ENCODE measurements around the gene CHTF18. TPM values are rescaled to one million over a fixed set of nuclear protein-coding genes. Genes with fewer than 3 reads are reported as not detected.

CHTF18 gene
- 5.4 TPM for total RNA-seq (2013)
- polyA plus RNA-seq (10 to 100 TPM in 1 of 3 donors, 1 to 10 TPM in 1, under 1 TPM in 1; 0.57 to 13.8 (median 2.2) TPM), polyA minus RNA-seq (2.8 and 4.5 TPM in 2 replicates), total RNA-seq (1.7 to 5.7 (median 4.8) reads per million in 11 experiments)

GRCh38 chr16:788399-789126, at the start of gene CHTF18:
TSS of gene CHTF18 (plus strand) at chr16:788620. CDS start at chr16:788685, 65 bp downstream.
- DNase-seq, result peak; percentile 88 to 93 (median 92)
- Histone ChIP-seq H3K27ac (ENCODE audit: low read depth in 1 of 2, low read length in 2 of 2) (peak within 1 kb of the TSS in 1 of 2 donors; percentile 76), H3K4me3 (replicated peaks in 1 of 3; ENCODE audit: low read depth in 2 of 3, low read length in 3 of 3) (peak within 1 kb of the TSS; percentile 90 to 92 (median 92)), H3K79me2 (ENCODE audit: insufficient read depth, low read length) (peaks cover 24% of the 10 kb centered on the region), H4K20me1 (ENCODE audit: insufficient read depth, low read length) (peaks cover 38% of the 10 kb centered on the region), H3K9me3 (replicated peaks in 1 of 2; ENCODE audit: control insufficient read depth in 1 of 2, insufficient read depth in 1 of 2, low read length in 2 of 2) (no peaks in the 10 kb centered on the region), H3K4me1 (ENCODE audit: control insufficient read depth in 1 of 2, insufficient read depth in 2 of 2, low read length in 2 of 2) (peaks cover 20 to 32% of the 10 kb centered on the region in 2 donors), H2AFZ (ENCODE audit: insufficient read depth, low read depth, low read length, poor library complexity, severe bottlenecking) (peak within 1 kb of the TSS; percentile 89), H3K27me3 (ENCODE audit: control insufficient read depth in 2 of 2, insufficient read depth in 2 of 2, low read length in 2 of 2) (no peaks in the 10 kb centered on the region), H3K9ac (ENCODE audit: insufficient read depth, low read length, poor library complexity, severe bottlenecking) (peak within 1 kb of the TSS; percentile 88), H3K4me2 (replicated peaks; ENCODE audit: extremely low read depth, low read length, poor library complexity, severe bottlenecking) (peak within 1 kb of the TSS; percentile 91), H3K36me3 (replicated peaks in 1 of 2; ENCODE audit: control insufficient read depth in 1 of 2, insufficient read depth in 2 of 2, low read length in 2 of 2) (peaks cover 10 to 13% of the 10 kb centered on the region in 2 donors)
- Mint-ChIP-seq H3K27ac (peak within 1 kb of the TSS; percentile 24 to 90 (median 57)), H3K4me3 (peak within 1 kb of the TSS; percentile 81 to 90), H3K9me3 (peaks cover 0 to 3% (median 0%) of the 10 kb centered on the region in 7 donors), H3K36me3 (peaks cover 19 to 26% of the 10 kb centered on the region in 2 donors), H3K4me1 (peaks cover 15% of the 10 kb centered on the region), H3K27me3 (ENCODE audit: low read depth in 3 of 3) (no peaks in the 10 kb centered on the region)
- no peak for TF ChIP-seq CTCF (IDR thresholded peaks at IDR 0.05)
- WGBS (ENCODE audit: insufficient coverage), result under 1% methylated on average over 90 of the region's 97 CpGs
- intact Hi-C loops (cut with micrococcal nuclease), result loop anchor here in 1 of 2 donors (2.0 kb wide), 1 partner anchor 18 kb away; no protein-coding TSS in a partner anchor

GRCh38 chr16:739560-740458, 48.6 kb upstream of the CHTF18 start:
- no peaks in the 10 kb centered on the region for H3K9me3 Mint-ChIP-seq
- H3K36me3 Mint-ChIP-seq, result peaks cover 32 to 48% of the 10 kb centered on the region in 2 donors
- Histone ChIP-seq H3K4me3 (replicated peaks in 1 of 3; ENCODE audit: low read depth in 2 of 3, low read length in 3 of 3) (peak overlapping the region; percentile 84 to 96 (median 90)), H3K27me3 (ENCODE audit: control insufficient read depth in 2 of 2, insufficient read depth in 2 of 2, low read length in 2 of 2) (no peaks in the 10 kb centered on the region), H2AFZ (ENCODE audit: insufficient read depth, low read depth, low read length, poor library complexity, severe bottlenecking) (peak overlapping the region; percentile 91), H3K9ac (ENCODE audit: insufficient read depth, low read length, poor library complexity, severe bottlenecking) (peak overlapping the region; percentile 86), H3K36me3 (replicated peaks in 1 of 2; ENCODE audit: control insufficient read depth in 1 of 2, insufficient read depth in 2 of 2, low read length in 2 of 2) (peaks cover 32 to 35% of the 10 kb centered on the region in 2 donors), H3K27ac (ENCODE audit: low read depth in 1 of 2, low read length in 2 of 2) (peak overlapping the region in 1 of 2 donors; percentile 76), H3K4me2 (replicated peaks; ENCODE audit: extremely low read depth, low read length, poor library complexity, severe bottlenecking) (peak overlapping the region; percentile 91), H4K20me1 (ENCODE audit: insufficient read depth, low read length) (peaks cover 5% of the 10 kb centered on the region), H3K9me3 (replicated peaks in 1 of 2; ENCODE audit: control insufficient read depth in 1 of 2, insufficient read depth in 1 of 2, low read length in 2 of 2) (no peaks in the 10 kb centered on the region), H3K79me2 (ENCODE audit: insufficient read depth, low read length) (peaks cover 12% of the 10 kb centered on the region), H3K4me1 (ENCODE audit: control insufficient read depth in 1 of 2, insufficient read depth in 2 of 2, low read length in 2 of 2) (peaks cover 14 to 17% of the 10 kb centered on the region in 2 donors)
- DNase-seq, result no peak
- H3K4me3 Mint-ChIP-seq, result peak overlapping the region; percentile 81 to 85
- peak overlapping the region in 2 of 7 donors; percentile 23 to 58 for H3K27ac Mint-ChIP-seq
- WGBS (ENCODE audit: insufficient coverage), result 56% methylated on average over 38 of the region's 38 CpGs
- H3K4me1 Mint-ChIP-seq, result peaks cover 16% of the 10 kb centered on the region
- intact Hi-C loops (cut with micrococcal nuclease), result no loop called here
- no peak for TF ChIP-seq CTCF (IDR thresholded peaks at IDR 0.05)
- H3K27me3 Mint-ChIP-seq (ENCODE audit: low read depth in 3 of 3), result peaks cover 0 to 3% (median 0%) of the 10 kb centered on the region in 3 donors
